Ovary (tissue), 10 donors: ENCODE measurements around the gene C3. TPM values are rescaled to one million over a fixed set of nuclear protein-coding genes. Genes with fewer than 3 reads are reported as not detected.

Experiments used
- DNase-seq, 5 donors: peaks; one replicate each; pipeline ENCODE4 v3.0.0-alpha.2; 2019 to 2020
- H3K27ac ChIP-seq, 2 donors: fragments of 200-600 bp; one replicate each; pipeline versions ENCODE4 v1.5.1 to v1.8.0; 2019 to 2022
- H3K27me3 ChIP-seq: fragments of 200-600 bp; one replicate; pipeline ENCODE4 v1.8.0; 2022
- H3K36me3 ChIP-seq: fragments of 200-600 bp; sonication (generic); one replicate; pipeline ENCODE4 v1.5.1; 2019
- H3K4me1 ChIP-seq: one replicate; pipeline ENCODE4 v1.8.1; 2013; ENCODE audit warnings: mild to moderate bottlenecking, moderate library complexity; ENCODE audit not compliant: insufficient read depth
- H3K4me3 ChIP-seq: fragments of 200-600 bp; sonication (generic); one replicate; pipeline ENCODE4 v1.5.1; 2017
- H3K9me3 ChIP-seq, 2 donors: fragments of 200-600 bp in 1 of 2; sonication (generic) in 1 of 2; one replicate each; pipeline versions ENCODE4 v1.5.1 to v1.8.1; 2013 to 2019; ENCODE audit warnings: mild to moderate bottlenecking in 1 of 2, moderate library complexity in 1 of 2
- CTCF ChIP-seq, 3 donors: fragments of 450-650 bp in 2 of 3; fragments of 200-600 bp in 1 of 3; IDR thresholded peaks; one replicate each; pipeline versions ENCODE4 v1.5.1 to v1.8.0; 2016 to 2022; ENCODE audit warnings: antibody characterized with exemption in 3 of 3, mild to moderate bottlenecking in 1 of 3
- EP300 ChIP-seq: sonication (generic); formaldehyde crosslinking; IDR thresholded peaks from one replicate; pipeline ENCODE4 v1.6.1; 2017; ENCODE audit warnings: antibody characterized with exemption
- POLR2A ChIP-seq: fragments of 450-650 bp; IDR thresholded peaks from one replicate; pipeline ENCODE4 v1.6.1; 2017; ENCODE audit warnings: antibody characterized with exemption, mild to moderate bottlenecking, moderate library complexity
- WGBS, 3 donors: extraction: QIAGEN DNeasy Blood & Tissue Kit in 1 of 3; methylation state at CpG; one replicate each; pipeline versions ENCODE4 v1.1.5 to v1.1.7; 2013 to 2017; 5-methylcytosine and 5-hydroxymethylcytosine counted together
- intact Hi-C, 4 donors: fragments of 100-400 bp; cut with DNase I; formaldehyde crosslinking; loops; one replicate each; pipeline versions ENCODE4 v1.11.0 to v1.15.1; 2022 to 2023
- long read RNA-seq, 3 donors: library from polyadenylated mRNA in 2 of 3; unstranded in 2 of 3; transcript quantifications; one replicate each; pipeline ENCODE4 v2.0.0 and lab custom pipeline, GENCODE V29; 2021 to 2026
- polyA plus RNA-seq, 2 donors: library from polyadenylated mRNA; stranded (reverse); fragments of 200-250 nt in 1 of 2; fragments of 350-450 nt in 1 of 2; fragmentation: Illumina TruSeq in 1 of 2; extraction: RNeasy Lipid Tissue Mini Kit (QIAGEN cat#74804) in 1 of 2; gene quantifications; one replicate each; pipeline ENCODE4 v1.2.3, GENCODE V29; 2013 to 2014
- total RNA-seq, 7 donors: library from RNA; depleted of rRNA in 2 of 7; stranded (reverse); fragments of >200 nt in 2 of 7; fragmentation: NEBNext Ultra II Directional in 3 of 7; extraction: Animal tissue kit (Norgen Biotek cat#: 25700) in 3 of 7; gene quantifications; one replicate each; pipeline versions ENCODE4 v1.1.0 to v1.2.4, GENCODE V29; 2016 to 2023
- donor health status: DM: no; HTN: no; CAD: no; lungs with moderate emphysema.
- donor health status: DM: no; HTN: no; CAD: no.
- donor health status: Bipolar disorder and iron deficiency.
- donor health status: DM: yes; HTN: yes; CAD: no.
- donor health status: DM: no; HTN: no; CAD: no.
- donor health status: DM: yes; HTN: yes; CAD: no.

The C3 gene
- total RNA-seq: 1,000 to 10,000 TPM in 4 of 7 donors, 100 to 1,000 TPM in 3; 130 to 3,887 (median 1,173) TPM
- polyA plus RNA-seq: 1,000 to 10,000 TPM in 1 of 2 donors, 100 to 1,000 TPM in 1; 430 to 1,351 TPM
- long read RNA-seq, donor 1, full-length matches to known transcripts: 8 of 248 reads
- long read RNA-seq, donor 1, partial matches to known transcripts: 230 of 248 reads
- long read RNA-seq, donor 1, other reads (novel, unspliced or antisense): 10 of 248 reads
- long read RNA-seq, donor 2, full-length matches to known transcripts: 1 of 1 reads
- long read RNA-seq, donor 2, partial matches to known transcripts: 0 of 1 reads
- long read RNA-seq, donor 2, other reads (novel, unspliced or antisense): 0 of 1 reads
- long read RNA-seq, donor 3, full-length matches to known transcripts: 762 of 2,717 reads
- long read RNA-seq, donor 3, partial matches to known transcripts: 1,834 of 2,717 reads
- long read RNA-seq, donor 3, other reads (novel, unspliced or antisense): 121 of 2,717 reads

- no peak for TF ChIP-seq EP300
- peak; percentile 60 for TF ChIP-seq POLR2A
- TF ChIP-seq CTCF (IDR thresholded peaks at IDR 0.05): no peak
- H3K9me3 ChIP-seq: no peaks in the 10 kb centered on the region
- H3K4me3 ChIP-seq: peak within 1 kb of the TSS; percentile 21
- H3K4me1 ChIP-seq: peaks cover 3% of the 10 kb centered on the region
- WGBS, 3 donors: 14 to 24% (median 19%) methylated on average over 4 of the region's 4 CpGs
- no peaks in the 10 kb centered on the region for H3K36me3 ChIP-seq
- intact Hi-C loops: no loop called here
- no peaks in the 10 kb centered on the region for H3K27me3 ChIP-seq
- DNase-seq: peak; percentile 65 to 91 (median 79)
- peak within 1 kb of the TSS; percentile 12 to 55 for H3K27ac ChIP-seq
These were observed at the start of gene C3 for GRCh38 chr19:6720369-6721137. Gene C3, minus strand, starts transcription at chr19:6720650. Its CDS starts 61 bp downstream, at chr19:6720589.

GRCh38 chr19:6769006-6769619, 48.7 kb upstream of the C3 start:
- H3K4me3 ChIP-seq: no peak overlapping the region
- 52 to 55% (median 54%) methylated on average over 11 of the region's 11 CpGs for WGBS, 3 donors
- H3K4me1 ChIP-seq: peaks cover 2% of the 10 kb centered on the region
- no peaks in the 10 kb centered on the region for H3K36me3 ChIP-seq
- H3K27me3 ChIP-seq: peaks cover 8% of the 10 kb centered on the region
- no peak for DNase-seq
- no peak for TF ChIP-seq POLR2A
- no peak for TF ChIP-seq EP300
- no peak for TF ChIP-seq CTCF (IDR thresholded peaks at IDR 0.05)
- intact Hi-C loops: loop anchor here in 1 of 4 donors (10.0 kb wide), 1 partner anchor 134 kb away; no protein-coding TSS in a partner anchor
- H3K27ac ChIP-seq: no peak overlapping the region
- H3K9me3 ChIP-seq: no peaks in the 10 kb centered on the region

- WGBS, 3 donors: 60 to 73% (median 62%) methylated on average over 8 of the region's 8 CpGs
- no peak for DNase-seq
- Histone ChIP-seq H3K27ac (no peak overlapping the region), H3K36me3 (no peaks in the 10 kb centered on the region), H3K4me3 (no peak overlapping the region), H3K9me3 (no peaks in the 10 kb centered on the region), H3K27me3 (peaks cover 8% of the 10 kb centered on the region), H3K4me1 (peaks cover 2% of the 10 kb centered on the region)
- intact Hi-C loops: loop anchor here in 1 of 4 donors (10.0 kb wide), 1 partner anchor 134 kb away; no protein-coding TSS in a partner anchor
- TF ChIP-seq CTCF (IDR thresholded peaks at IDR 0.05): no peak
- TF ChIP-seq POLR2A: no peak
- no peak for TF ChIP-seq EP300
These were observed 47.9 kb upstream of the C3 start for GRCh38 chr19:6768236-6768785.
